Brain microvascular endothelial cell (primary cell): ENCODE measurements around the gene INO80.

Experiments used
- DNase-seq: peaks from one replicate; pipeline ENCODE4 v3.0.0-alpha.2; 2020
- H3K27ac ChIP-seq: fragments of 250-450 bp; sonication (Bioruptor Pico); 2 replicates; pipeline ENCODE4 v1.5.1; 2020; ENCODE audit warnings: mild to moderate bottlenecking, moderate library complexity
- H3K27me3 ChIP-seq: fragments of 250-450 bp; sonication (Bioruptor Pico); replicated peaks from 2 replicates; pipeline ENCODE4 v1.5.1; 2020; ENCODE audit warnings: mild to moderate bottlenecking
- H3K36me3 ChIP-seq: fragments of 250-450 bp; sonication (Bioruptor Pico); replicated peaks from 2 replicates; pipeline ENCODE4 v1.5.1; 2020; ENCODE audit warnings: mild to moderate bottlenecking
- H3K4me3 ChIP-seq: 2 replicates; pipeline ENCODE4 v1.5.1; 2011; ENCODE audit warnings: low read depth, mild to moderate bottlenecking, control low read depth, low read length, moderate library complexity
- in situ Hi-C: cut with HindIII; loops from 2 replicates; pipeline ENCODE4 v1.10.0; 2017; ENCODE audit warnings: low sequenced_read_pairs, low pct_ligation_motif_present
- TF ChIP-seq, protein P1 (sequence below): IDR thresholded peaks from 2 replicates; pipeline ENCODE4 v1.5.1; 2011; ENCODE audit warnings: low read depth, mild to moderate bottlenecking, moderate library complexity, low read length, control low read depth, inconsistent platforms; ENCODE audit errors: missing control alignments

Gene INO80

DNA sequence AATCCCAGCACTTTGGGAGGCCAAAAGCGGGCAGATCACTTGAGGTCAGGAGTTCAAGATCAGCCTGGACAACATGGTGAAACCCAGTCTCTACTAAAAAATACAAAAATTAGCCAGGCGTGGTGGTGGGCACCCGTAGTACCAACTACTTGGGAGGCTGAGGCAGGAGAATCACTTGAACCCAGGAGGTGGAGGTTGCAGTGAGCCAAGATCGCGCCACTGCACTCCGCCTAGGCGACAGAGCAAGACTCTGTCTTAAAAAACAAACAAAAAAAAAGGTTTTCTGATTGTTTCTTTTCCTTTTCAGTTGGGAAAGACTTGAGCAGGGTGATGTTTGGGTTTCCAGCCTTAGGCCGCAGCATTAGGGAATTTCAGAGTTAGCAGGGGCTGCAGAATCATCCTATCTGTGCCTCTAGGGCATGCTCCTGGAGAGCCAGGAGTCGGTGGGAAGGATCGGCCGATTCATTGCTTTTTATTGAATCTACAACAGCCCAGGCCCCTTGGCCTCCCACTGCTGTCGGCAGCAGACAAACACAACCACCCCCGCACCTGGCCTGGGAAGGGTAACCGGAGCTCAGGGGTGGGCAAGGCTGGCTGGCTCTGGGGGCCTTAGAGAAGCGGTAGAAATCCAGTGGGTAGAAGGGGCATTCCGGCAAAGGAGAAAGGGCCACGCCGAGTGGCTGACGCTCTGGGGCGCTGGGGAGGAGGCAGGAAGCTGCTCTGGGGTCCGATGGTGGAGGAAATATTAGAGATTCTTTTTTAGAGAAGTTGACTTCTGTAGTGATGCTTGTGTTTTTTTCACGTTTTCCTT lies 156.5 kb downstream of the INO80 start:
- in situ Hi-C loops: no loop called here
- H3K4me3 ChIP-seq: no peak overlapping the region
- no peaks in the 10 kb centered on the region for H3K27me3 ChIP-seq
- no peaks in the 10 kb centered on the region for H3K36me3 ChIP-seq
- no peak for DNase-seq
- no peak overlapping the region for H3K27ac ChIP-seq
- TF ChIP-seq, protein P1, sequence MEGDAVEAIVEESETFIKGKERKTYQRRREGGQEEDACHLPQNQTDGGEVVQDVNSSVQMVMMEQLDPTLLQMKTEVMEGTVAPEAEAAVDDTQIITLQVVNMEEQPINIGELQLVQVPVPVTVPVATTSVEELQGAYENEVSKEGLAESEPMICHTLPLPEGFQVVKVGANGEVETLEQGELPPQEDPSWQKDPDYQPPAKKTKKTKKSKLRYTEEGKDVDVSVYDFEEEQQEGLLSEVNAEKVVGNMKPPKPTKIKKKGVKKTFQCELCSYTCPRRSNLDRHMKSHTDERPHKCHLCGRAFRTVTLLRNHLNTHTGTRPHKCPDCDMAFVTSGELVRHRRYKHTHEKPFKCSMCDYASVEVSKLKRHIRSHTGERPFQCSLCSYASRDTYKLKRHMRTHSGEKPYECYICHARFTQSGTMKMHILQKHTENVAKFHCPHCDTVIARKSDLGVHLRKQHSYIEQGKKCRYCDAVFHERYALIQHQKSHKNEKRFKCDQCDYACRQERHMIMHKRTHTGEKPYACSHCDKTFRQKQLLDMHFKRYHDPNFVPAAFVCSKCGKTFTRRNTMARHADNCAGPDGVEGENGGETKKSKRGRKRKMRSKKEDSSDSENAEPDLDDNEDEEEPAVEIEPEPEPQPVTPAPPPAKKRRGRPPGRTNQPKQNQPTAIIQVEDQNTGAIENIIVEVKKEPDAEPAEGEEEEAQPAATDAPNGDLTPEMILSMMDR: no peak

GRCh38 chr15:40958723-40959122 lies 157.4 kb downstream of the INO80 start:
- H3K36me3 ChIP-seq: no peaks in the 10 kb centered on the region
- in situ Hi-C loops: no loop called here
- TF ChIP-seq, protein P1: no peak
- no peaks in the 10 kb centered on the region for H3K27me3 ChIP-seq
- no peak overlapping the region for H3K27ac ChIP-seq
- no peak overlapping the region for H3K4me3 ChIP-seq
- no peak for DNase-seq

GRCh38 chr15:40958146-40958545 lies 157.9 kb downstream of the INO80 start:
- in situ Hi-C loops: no loop called here
- Histone ChIP-seq H3K27ac (no peak overlapping the region), H3K36me3 (no peaks in the 10 kb centered on the region), H3K4me3 (no peak overlapping the region), H3K27me3 (no peaks in the 10 kb centered on the region)
- TF ChIP-seq, protein P1: no peak
- DNase-seq: no peak

DNA sequence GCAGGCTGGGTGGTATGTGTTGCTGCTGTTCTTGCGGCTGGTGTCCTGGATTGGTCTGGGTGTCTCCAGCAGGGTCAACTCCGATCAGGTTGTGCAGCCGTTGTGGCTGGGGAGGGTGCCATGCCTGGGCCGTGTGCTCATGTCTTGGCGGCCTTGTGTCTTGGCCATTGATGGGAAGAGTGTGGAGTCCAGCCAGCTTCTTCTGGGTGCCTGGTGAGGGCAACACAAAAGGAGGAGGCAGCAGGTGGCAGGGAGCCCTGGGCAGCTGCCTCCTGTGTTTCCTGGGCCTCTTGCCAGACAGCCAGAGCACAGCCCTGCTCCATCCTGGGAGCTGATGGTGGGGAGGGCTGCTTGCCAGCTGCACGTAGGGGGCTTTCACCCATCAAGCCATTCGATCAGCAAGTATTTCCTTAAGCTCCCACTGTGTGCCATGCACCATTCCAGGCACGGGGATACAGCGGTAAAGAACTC lies 158.5 kb downstream of the INO80 start:
- TF ChIP-seq, protein P1: no peak
- no peak for DNase-seq
- no peak overlapping the region for H3K4me3 ChIP-seq
- H3K36me3 ChIP-seq: no peaks in the 10 kb centered on the region
- in situ Hi-C loops: no loop called here
- H3K27me3 ChIP-seq: no peaks in the 10 kb centered on the region
- no peak overlapping the region for H3K27ac ChIP-seq

DNA sequence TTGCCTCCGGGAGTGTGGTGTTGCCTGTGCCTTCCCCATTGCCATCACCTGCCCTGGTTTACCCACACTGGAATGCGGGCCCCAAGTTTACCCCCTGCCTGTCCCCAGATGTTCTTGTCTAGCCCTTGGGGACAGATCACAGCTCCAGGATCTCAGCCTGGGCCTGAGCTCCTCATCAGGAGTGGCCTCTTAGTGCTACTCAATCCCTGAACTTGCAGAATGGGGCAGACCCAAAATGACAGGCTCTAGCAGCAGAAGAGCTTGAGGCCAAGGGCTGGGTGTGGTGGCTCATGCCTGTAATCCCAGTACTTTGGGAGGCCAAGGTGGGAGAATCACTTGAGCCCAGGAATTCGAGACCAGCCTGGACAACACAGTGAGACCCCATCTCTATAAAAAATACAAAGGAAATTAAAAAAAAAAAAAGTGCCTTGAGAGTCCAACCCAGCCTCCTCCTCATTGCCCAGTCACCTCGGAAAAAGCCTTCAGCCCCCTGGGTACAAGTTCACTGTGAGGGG lies 159.0 kb downstream of the INO80 start:
- Histone ChIP-seq H3K4me3 (no peak overlapping the region), H3K36me3 (no peaks in the 10 kb centered on the region), H3K27me3 (no peaks in the 10 kb centered on the region), H3K27ac (no peak overlapping the region)
- in situ Hi-C loops: no loop called here
- TF ChIP-seq, protein P1: no peak
- no peak for DNase-seq
